B cell (primary cell): ENCODE measurements around the gene GDI2. TPM values are rescaled to one million over a fixed set of nuclear protein-coding genes. Genes with fewer than 3 reads are reported as not detected.

Experiments used
- ATAC-seq: fragments of 200-7000 bp; cut with Tn5 transposase; one replicate; pipeline ENCODE4 v1.10.0; 2021; ENCODE audit warnings: low read depth, mild to moderate bottlenecking, moderate number of reproducible peaks, moderate library complexity
- CTCF ChIA-PET: fragments of 350-600 bp; sonication (Branson Sonifier 250); formaldehyde crosslinking; loops from one replicate; lab custom pipeline; 2021; ENCODE audit warnings: antibody characterized with exemption, inconsistent platforms; lab: Charles Lee
- POLR2A ChIA-PET: fragments of 350-600 bp; sonication (Branson Sonifier 250); formaldehyde crosslinking; loops from one replicate; lab custom pipeline; 2021; ENCODE audit warnings: antibody characterized with exemption; lab: Charles Lee
- DNase-seq: peaks from one replicate; pipeline ENCODE4 v3.0.0; 2013
- H2AFZ ChIP-seq: 2 replicates; pipeline ENCODE4 v1.6.1; 2012; ENCODE audit warnings: mild to moderate bottlenecking, low read depth, low read length; ENCODE audit not compliant: insufficient read depth, poor library complexity, severe bottlenecking
- H3K27ac ChIP-seq, 2 donors: 1 replicate in 1 of 2; 2 replicates in 1 of 2; pipeline ENCODE4 v1.5.1; 2012 to 2013; ENCODE audit warnings: low read length in 2 of 2, mild to moderate bottlenecking in 2 of 2, moderate library complexity in 1 of 2
- H3K27me3 ChIP-seq, 4 experiments: fragments of 200-600 bp in 1 of 4; sonication (generic) in 1 of 4; replicated peaks in 1 of 4; 1 replicate in 2 of 4; 2 replicates in 2 of 4; pipeline versions ENCODE4 v1.6.1 to v1.7.0; 2013 to 2016; ENCODE audit warnings: low read length in 3 of 4, mild to moderate bottlenecking in 2 of 4, mixed read lengths in 1 of 4, moderate library complexity in 1 of 4; ENCODE audit not compliant: insufficient read depth in 4 of 4, control insufficient read depth in 3 of 4; ENCODE audit errors: control extremely low read depth in 1 of 4
- H3K36me3 ChIP-seq, 2 experiments: replicated peaks in 1 of 2; 1 replicate in 1 of 2; 2 replicates in 1 of 2; pipeline versions ENCODE4 v1.6.1 to v1.7.1; 2013; ENCODE audit warnings: low read length in 1 of 2; ENCODE audit not compliant: insufficient read depth in 2 of 2, control insufficient read depth in 1 of 2; ENCODE audit errors: control extremely low read depth in 1 of 2, extremely low read depth in 1 of 2
- H3K4me1 ChIP-seq, 2 donors: fragments of 200-600 bp in 1 of 2; sonication (generic) in 1 of 2; 1 replicate in 1 of 2; 2 replicates in 1 of 2; pipeline versions ENCODE4 v1.5.1 to v1.6.1; 2013 to 2017; ENCODE audit warnings: low read length in 2 of 2; ENCODE audit not compliant: control insufficient read depth in 2 of 2, insufficient read depth in 2 of 2
- H3K4me2 ChIP-seq: replicated peaks from 2 replicates; pipeline ENCODE3; 2012; ENCODE audit warnings: mild to moderate bottlenecking, low read depth, low read length; ENCODE audit not compliant: poor library complexity, severe bottlenecking
- H3K4me3 ChIP-seq, 5 experiments: fragments of 200-600 bp in 1 of 5; sonication (generic) in 1 of 5; 1 replicate in 3 of 5; 2 replicates in 2 of 5; pipeline versions ENCODE4 v1.5.1 to v1.7.0; 2011 to 2016; ENCODE audit warnings: low read length in 4 of 5, mild to moderate bottlenecking in 4 of 5, low read depth in 2 of 5, control low read depth in 1 of 5, moderate library complexity in 1 of 5; ENCODE audit not compliant: insufficient read depth in 1 of 5; ENCODE audit errors: control extremely low read depth in 1 of 5, extremely low read depth in 1 of 5
- H3K79me2 ChIP-seq: fragments of 200-600 bp; sonication (generic); one replicate; pipeline ENCODE4 v1.6.0; 2016; ENCODE audit warnings: low read length; ENCODE audit not compliant: control insufficient read depth, insufficient read depth
- H3K9ac ChIP-seq: fragments of 200-600 bp; sonication (generic); 2 replicates; pipeline ENCODE4 v1.6.1; 2017; ENCODE audit warnings: mild to moderate bottlenecking, low read length, moderate library complexity
- H3K9me3 ChIP-seq, 3 donors: one replicate each; pipeline versions ENCODE4 v1.6.1 to v1.7.1; 2013; ENCODE audit warnings: low read length in 2 of 3; ENCODE audit not compliant: control insufficient read depth in 2 of 3, insufficient read depth in 1 of 3; ENCODE audit errors: control extremely low read depth in 1 of 3
- H4K20me1 ChIP-seq: 2 replicates; pipeline ENCODE4 v1.6.0; 2012; ENCODE audit warnings: mild to moderate bottlenecking, low read length; ENCODE audit not compliant: insufficient read depth, control insufficient read depth, poor library complexity, severe bottlenecking
- H3K27ac Mint-ChIP-seq: one replicate; pipeline ENCODE4 v1.8.0; 2021; ENCODE audit warnings: mixed read lengths
- H3K27me3 Mint-ChIP-seq: one replicate; pipeline ENCODE4 v1.8.0; 2021; ENCODE audit warnings: mixed read lengths
- H3K4me1 Mint-ChIP-seq: one replicate; pipeline ENCODE4 v1.8.0; 2021; ENCODE audit warnings: mixed read lengths
- H3K4me3 Mint-ChIP-seq: one replicate; pipeline ENCODE4 v1.8.0; 2021; ENCODE audit warnings: mixed read lengths
- H3K9me3 Mint-ChIP-seq: one replicate; pipeline ENCODE4 v1.8.0; 2022; ENCODE audit warnings: mixed read lengths; ENCODE audit not compliant: insufficient read depth
- CTCF ChIP-seq: fragments of 200-600 bp; IDR thresholded peaks from one replicate; pipeline ENCODE4 v1.8.0; 2022; ENCODE audit warnings: antibody characterized with exemption, mild to moderate bottlenecking
- EZH2 ChIP-seq: IDR thresholded peaks from 2 replicates; pipeline ENCODE4 v1.6.1; 2012; ENCODE audit warnings: borderline replicate concordance, low read depth, mild to moderate bottlenecking, moderate library complexity, low read length; ENCODE audit not compliant: insufficient read depth, poor library complexity, severe bottlenecking
- WGBS: methylation state at CpG from one replicate; pipeline ENCODE4 v1.1.5; 2013; ENCODE audit warnings: missing lambda C conversion rate; ENCODE audit not compliant: insufficient coverage; 5-methylcytosine and 5-hydroxymethylcytosine counted together
- intact Hi-C: fragments of 100-400 bp; cut with micrococcal nuclease; formaldehyde crosslinking; loops from one replicate; pipeline ENCODE4 v1.10.0; 2022
- polyA plus RNA-seq: library from polyadenylated mRNA; depleted of rRNA; stranded (reverse); fragments of >200 nt; gene quantifications from 2 replicates; pipeline ENCODE4 v1.2.3, GENCODE V29; 2012
- total RNA-seq, 2 donors: library from RNA; stranded (reverse); fragments of 120-200 nt in 1 of 2; gene quantifications; 1 replicate in 1 of 2; 2 replicates in 1 of 2; pipeline versions ENCODE4 v1.2.3 to v1.2.4, GENCODE V29; 2013 to 2022

The GDI2 gene
- total and polyA plus RNA-seq, 2 donors (not counting 1 experiment from before 2014, with no cell fraction given) = 91.1 to 187 TPM

GRCh38 chr10:5730766-5731165, 82.5 kb downstream of the GDI2 start:
- Mint-ChIP-seq H3K4me3 (no peak overlapping the region), H3K27ac (no peak overlapping the region)
- H3K36me3 ChIP-seq = peaks cover 8 to 67% of the 10 kb centered on the region in 2 experiments

GRCh38 chr10:5723692-5724091, 89.5 kb downstream of the GDI2 start:
- Histone ChIP-seq H3K9ac (no peak overlapping the region), H3K4me2 (no peak overlapping the region), H3K79me2 (peaks cover 7% of the 10 kb centered on the region), H4K20me1 (no peaks in the 10 kb centered on the region), H2AFZ (no peak overlapping the region), H3K4me1 (no peaks in the 10 kb centered on the region), H3K4me3 (no peak overlapping the region), H3K36me3 (peaks cover 10 to 52% of the 10 kb centered on the region in 2 experiments), H3K27me3 (no peaks in the 10 kb centered on the region), H3K27ac (no peak overlapping the region), H3K9me3 (no peaks in the 10 kb centered on the region)
- TF ChIP-seq EZH2 (no peak), CTCF (no peak)
- no CpG with 5 or more reads among the region's 2 CpGs for WGBS
- Mint-ChIP-seq H3K4me1 (no peaks in the 10 kb centered on the region), H3K4me3 (no peak overlapping the region), H3K27ac (no peak overlapping the region), H3K9me3 (no peaks in the 10 kb centered on the region), H3K27me3 (no peaks in the 10 kb centered on the region)
- POLR2A ChIA-PET = no interaction called here
- DNase-seq (no peak), ATAC-seq (no peak)
- CTCF ChIA-PET = no interaction called here
- intact Hi-C loops = loop anchor here (10.0 kb wide), 1 partner anchor 89 kb away; no protein-coding TSS in a partner anchor

More at GRCh38 chr10:5730766-5731165, 82.5 kb downstream of the GDI2 start:
- Mint-ChIP-seq H3K27me3 (no peaks in the 10 kb centered on the region), H3K9me3 (no peaks in the 10 kb centered on the region), H3K4me1 (no peaks in the 10 kb centered on the region)
- DNase-seq = no peak
- CTCF ChIA-PET = no interaction called here
- intact Hi-C loops = no loop called here
- no peaks in the 10 kb centered on the region for H3K4me1 ChIP-seq
- H2AFZ ChIP-seq = no peak overlapping the region
- no peak for TF ChIP-seq EZH2
- TF ChIP-seq CTCF = no peak
- no peak overlapping the region for H3K9ac ChIP-seq
- H4K20me1 ChIP-seq = no peaks in the 10 kb centered on the region
- POLR2A ChIA-PET = no interaction called here
- H3K27ac ChIP-seq = peak overlapping the region in 1 of 2 donors; percentile 25
- H3K27me3 ChIP-seq = no peaks in the 10 kb centered on the region
- peaks cover 7% of the 10 kb centered on the region for H3K79me2 ChIP-seq
- no peak overlapping the region for H3K4me3 ChIP-seq
- no peak overlapping the region for H3K4me2 ChIP-seq
- H3K9me3 ChIP-seq = no peaks in the 10 kb centered on the region
- WGBS = 100% methylated on average over 2 of the region's 4 CpGs
- no peak for ATAC-seq
